Thymus (tissue), 11 donors: ENCODE measurements around the gene JMJD6. TPM values are rescaled to one million over a fixed set of nuclear protein-coding genes. Genes with fewer than 3 reads are reported as not detected.

Source experiments
- DNase-seq, 9 donors: peaks; one replicate each; pipeline ENCODE4 v3.0.0-alpha.2; 2013; ENCODE audit warnings: low spot score in 9 of 9, low read depth in 6 of 9, missing footprints in 1 of 9
- H3K27ac ChIP-seq, 2 donors: one replicate each; pipeline ENCODE4 v1.5.1; 2013; ENCODE audit warnings: control low read depth in 1 of 2, low read depth in 1 of 2, low read length in 1 of 2, mild to moderate bottlenecking in 1 of 2, moderate library complexity in 1 of 2
- H3K27me3 ChIP-seq, 2 donors: one replicate each; pipeline ENCODE4 v1.5.1; 2013; ENCODE audit warnings: low read length in 1 of 2; ENCODE audit not compliant: control insufficient read depth in 2 of 2, insufficient read depth in 1 of 2
- H3K36me3 ChIP-seq, 2 donors: one replicate each; pipeline ENCODE4 v1.5.1; 2013; ENCODE audit warnings: low read length in 1 of 2, mild to moderate bottlenecking in 1 of 2, moderate library complexity in 1 of 2; ENCODE audit not compliant: control insufficient read depth in 2 of 2, insufficient read depth in 2 of 2
- H3K4me1 ChIP-seq, 2 donors: one replicate each; pipeline ENCODE4 v1.5.1; 2013; ENCODE audit warnings: low read length in 2 of 2; ENCODE audit not compliant: control insufficient read depth in 2 of 2, insufficient read depth in 2 of 2
- H3K4me3 ChIP-seq, 2 donors: one replicate each; pipeline ENCODE4 v1.5.1; 2013; ENCODE audit warnings: low read length in 2 of 2, control low read depth in 1 of 2, mild to moderate bottlenecking in 1 of 2
- H3K9me3 ChIP-seq, 2 donors: one replicate each; pipeline ENCODE4 v1.5.1; 2013; ENCODE audit warnings: low read length in 1 of 2, mild to moderate bottlenecking in 1 of 2; ENCODE audit not compliant: control insufficient read depth in 2 of 2, insufficient read depth in 1 of 2
- WGBS: extraction: QIAGEN DNeasy Blood & Tissue Kit; methylation state at CpG from one replicate; pipeline ENCODE4 v1.1.7; 2013; 5-methylcytosine and 5-hydroxymethylcytosine counted together
- polyA plus RNA-seq: library from polyadenylated mRNA; stranded (reverse); fragments of 200-250 nt; gene quantifications from one replicate; pipeline ENCODE4 v1.2.3, GENCODE V29; 2013
- total RNA-seq: library from RNA; stranded (reverse); fragments of 120-200 nt; gene quantifications from one replicate; pipeline ENCODE4 v1.2.4, GENCODE V29; 2013
- donor health status: healthy.

Gene JMJD6
- total and polyA plus RNA-seq, 2 donors, result 14.4 to 31.9 TPM

GRCh38 chr17:76722279-76722678, 4.1 kb downstream of the JMJD6 start:
- H3K27ac ChIP-seq, result no peak overlapping the region
- no peak for DNase-seq
- H3K27me3 ChIP-seq, result no peaks in the 10 kb centered on the region
- peaks cover 7 to 17% of the 10 kb centered on the region in 2 donors for H3K4me1 ChIP-seq
- H3K9me3 ChIP-seq, result no peaks in the 10 kb centered on the region
- H3K36me3 ChIP-seq, result peaks cover 63 to 67% of the 10 kb centered on the region in 2 donors
- H3K4me3 ChIP-seq, result no peak overlapping the region
- 99% methylated on average over 8 of the region's 8 CpGs for WGBS

- H3K27me3 ChIP-seq, result no peaks in the 10 kb centered on the region
- WGBS, result 98% methylated on average over 10 of the region's 10 CpGs
- no peaks in the 10 kb centered on the region for H3K9me3 ChIP-seq
- H3K36me3 ChIP-seq, result peaks cover 66 to 75% of the 10 kb centered on the region in 2 donors
- no peak overlapping the region for H3K4me3 ChIP-seq
- DNase-seq, result no peak
- H3K4me1 ChIP-seq, result peaks cover 8 to 15% of the 10 kb centered on the region in 2 donors
- no peak overlapping the region for H3K27ac ChIP-seq
Observed at GRCh38 chr17:76721463-76721862, 4.9 kb downstream of the JMJD6 start.

GRCh38 chr17:76720941-76721340, 5.5 kb downstream of the JMJD6 start:
- no peak overlapping the region for H3K4me3 ChIP-seq
- WGBS, result 99% methylated on average over 9 of the region's 9 CpGs
- H3K4me1 ChIP-seq, result peaks cover 10 to 15% of the 10 kb centered on the region in 2 donors
- H3K36me3 ChIP-seq, result peaks cover 71 to 80% of the 10 kb centered on the region in 2 donors
- H3K27me3 ChIP-seq, result no peaks in the 10 kb centered on the region
- H3K9me3 ChIP-seq, result no peaks in the 10 kb centered on the region
- no peak for DNase-seq
- peak overlapping the region in 1 of 2 donors; percentile 5 for H3K27ac ChIP-seq

GRCh38 chr17:76720211-76720610, 6.2 kb downstream of the JMJD6 start:
- 98% methylated on average over 9 of the region's 9 CpGs for WGBS
- Histone ChIP-seq H3K36me3 (peaks cover 78 to 88% of the 10 kb centered on the region in 2 donors), H3K9me3 (no peaks in the 10 kb centered on the region), H3K4me3 (no peak overlapping the region), H3K4me1 (peaks cover 11 to 14% of the 10 kb centered on the region in 2 donors), H3K27me3 (no peaks in the 10 kb centered on the region), H3K27ac (no peak overlapping the region)
- DNase-seq, result no peak

GRCh38 chr17:76718516-76718915, 7.9 kb downstream of the JMJD6 start:
- Histone ChIP-seq H3K36me3 (peaks cover 74 to 84% of the 10 kb centered on the region in 2 donors), H3K27ac (no peak overlapping the region), H3K9me3 (no peaks in the 10 kb centered on the region), H3K4me3 (no peak overlapping the region), H3K27me3 (no peaks in the 10 kb centered on the region), H3K4me1 (peaks cover 20 to 22% of the 10 kb centered on the region in 2 donors)
- DNase-seq, result no peak
- 98% methylated on average over 16 of the region's 16 CpGs for WGBS

GRCh38 chr17:76716839-76717215, 9.6 kb downstream of the JMJD6 start:
- peaks cover 21 to 30% of the 10 kb centered on the region in 2 donors for H3K4me1 ChIP-seq
- WGBS, result 98% methylated on average over 6 of the region's 6 CpGs
- no peak overlapping the region for H3K4me3 ChIP-seq
- peaks cover 62 to 75% of the 10 kb centered on the region in 2 donors for H3K36me3 ChIP-seq
- no peak for DNase-seq
- H3K27ac ChIP-seq, result no peak overlapping the region
- no peaks in the 10 kb centered on the region for H3K27me3 ChIP-seq
- H3K9me3 ChIP-seq, result no peaks in the 10 kb centered on the region

- DNase-seq, result peak in 1 of 9 donors; percentile 34
- Histone ChIP-seq H3K4me1 (peaks cover 24 to 32% of the 10 kb centered on the region in 2 donors), H3K9me3 (no peaks in the 10 kb centered on the region), H3K4me3 (no peak overlapping the region), H3K27me3 (peaks cover 0 to 2% of the 10 kb centered on the region in 2 donors), H3K27ac (no peak overlapping the region), H3K36me3 (peaks cover 56 to 70% of the 10 kb centered on the region in 2 donors)
- 79% methylated on average over 13 of the region's 13 CpGs for WGBS
Observed at GRCh38 chr17:76716146-76716838, 10.1 kb downstream of the JMJD6 start.

GRCh38 chr17:76715496-76715830, 10.9 kb downstream of the JMJD6 start:
- DNase-seq, result no peak
- Histone ChIP-seq H3K36me3 (peaks cover 48 to 62% of the 10 kb centered on the region in 2 donors), H3K27me3 (peaks cover 0 to 6% of the 10 kb centered on the region in 2 donors), H3K4me1 (peaks cover 28 to 36% of the 10 kb centered on the region in 2 donors), H3K4me3 (no peak overlapping the region), H3K9me3 (no peaks in the 10 kb centered on the region), H3K27ac (peak overlapping the region; percentile 38 to 64)
- 93% methylated on average over 2 of the region's 2 CpGs for WGBS

GRCh38 chr17:76714822-76715495, 11.4 kb downstream of the JMJD6 start:
- no peak overlapping the region for H3K4me3 ChIP-seq
- peaks cover 28 to 40% of the 10 kb centered on the region in 2 donors for H3K4me1 ChIP-seq
- peaks cover 43 to 57% of the 10 kb centered on the region in 2 donors for H3K36me3 ChIP-seq
- H3K9me3 ChIP-seq, result no peaks in the 10 kb centered on the region
- H3K27ac ChIP-seq, result peak overlapping the region; percentile 38 to 64
- DNase-seq, result peak in 3 of 9 donors; percentile 60 to 82 (median 75)
- WGBS, result 13% methylated on average over 4 of the region's 4 CpGs
- peaks cover 0 to 10% of the 10 kb centered on the region in 2 donors for H3K27me3 ChIP-seq
